Activated T-cell treated with anti-CD3 and anti-CD28 coated beads, Interleukin-2, amount 50 U/mL, for 72 hours (primary cell): ENCODE results near the gene GAK. TPM values are rescaled to one million over a fixed set of nuclear protein-coding genes. Genes with fewer than 3 reads are reported as not detected.

Source experiments
- ATAC-seq, 2 donors: fragments of 150-1000 bp; cut with Tn5 transposase; replicated peaks in 1 of 2; 2 replicates each; pipeline ENCODE4 v1.10.0; 2021; ENCODE audit warnings: moderate library complexity in 2 of 2, mild to moderate bottlenecking in 1 of 2
- DNase-seq, 2 donors: peaks; one replicate each; pipeline ENCODE4 v3.0.0; 2021 to 2022; ENCODE audit warnings: mixed read lengths in 1 of 2
- H3K27ac Mint-ChIP-seq: one replicate; pipeline ENCODE4 v1.8.0; 2022; ENCODE audit warnings: mild to moderate bottlenecking, moderate library complexity, mixed read lengths
- H3K27me3 Mint-ChIP-seq: one replicate; pipeline ENCODE4 v1.8.0; 2022; ENCODE audit warnings: low read depth, mixed read lengths
- H3K36me3 Mint-ChIP-seq, 2 donors: one replicate each; pipeline ENCODE4 v1.8.0; 2022; ENCODE audit warnings: mixed read lengths in 2 of 2, mild to moderate bottlenecking in 1 of 2; ENCODE audit not compliant: insufficient read depth in 2 of 2
- H3K4me1 Mint-ChIP-seq: one replicate; pipeline ENCODE4 v1.8.0; 2022; ENCODE audit warnings: low read depth, mixed read lengths
- H3K4me3 Mint-ChIP-seq, 2 donors: one replicate each; pipeline ENCODE4 v1.8.0; 2022; ENCODE audit warnings: mild to moderate bottlenecking in 2 of 2, mixed read lengths in 2 of 2, moderate library complexity in 2 of 2
- H3K9me3 Mint-ChIP-seq, 2 donors: one replicate each; pipeline ENCODE4 v1.8.0; 2022; ENCODE audit warnings: mixed read lengths in 2 of 2
- total RNA-seq, 2 donors: library from RNA; stranded (reverse); gene quantifications; one replicate each; pipeline ENCODE4 v1.2.3, GENCODE V29; 2022

The GAK gene
- total RNA-seq, 2 donors from 2014 or later, result 136 to 140 TPM

- Mint-ChIP-seq H3K9me3 (peaks cover 0 to 4% of the 10 kb centered on the region in 2 donors), H3K4me1 (no peaks in the 10 kb centered on the region), H3K27me3 (no peaks in the 10 kb centered on the region), H3K4me3 (no peak overlapping the region), H3K36me3 (peaks cover 5 to 19% of the 10 kb centered on the region in 2 donors), H3K27ac (no peak overlapping the region)
- DNase-seq, result no peak
- no peak for ATAC-seq
Measured at GRCh38 chr4:909821-910220, 22.3 kb downstream of the GAK start.

GRCh38 chr4:909131-909571 is 23.0 kb downstream of the GAK start:
- Mint-ChIP-seq H3K4me3 (no peak overlapping the region), H3K4me1 (no peaks in the 10 kb centered on the region), H3K36me3 (peaks cover 6 to 19% of the 10 kb centered on the region in 2 donors), H3K27ac (no peak overlapping the region), H3K9me3 (peaks cover 0 to 4% of the 10 kb centered on the region in 2 donors), H3K27me3 (no peaks in the 10 kb centered on the region)
- no peak for ATAC-seq
- DNase-seq, result no peak

- Mint-ChIP-seq H3K9me3 (peaks cover 0 to 4% of the 10 kb centered on the region in 2 donors), H3K27ac (no peak overlapping the region), H3K4me3 (no peak overlapping the region), H3K4me1 (no peaks in the 10 kb centered on the region), H3K36me3 (peaks cover 6 to 20% of the 10 kb centered on the region in 2 donors), H3K27me3 (no peaks in the 10 kb centered on the region)
- no peak for DNase-seq
- ATAC-seq, result no peak
Measured at GRCh38 chr4:907691-908425, 24.3 kb downstream of the GAK start.

GRCh38 chr4:907103-907400 is 25.1 kb downstream of the GAK start:
- no peak for ATAC-seq
- Mint-ChIP-seq H3K27me3 (no peaks in the 10 kb centered on the region), H3K36me3 (peaks cover 3 to 20% of the 10 kb centered on the region in 2 donors), H3K4me1 (no peaks in the 10 kb centered on the region), H3K9me3 (peaks cover 0 to 4% of the 10 kb centered on the region in 2 donors), H3K27ac (no peak overlapping the region), H3K4me3 (no peak overlapping the region)
- DNase-seq, result no peak

GRCh38 chr4:906339-907102 is 25.6 kb downstream of the GAK start:
- no peak for ATAC-seq
- no peak for DNase-seq
- H3K9me3 Mint-ChIP-seq, result peaks cover 0 to 4% of the 10 kb centered on the region in 2 donors
- no peaks in the 10 kb centered on the region for H3K27me3 Mint-ChIP-seq
- no peak overlapping the region for H3K4me3 Mint-ChIP-seq
- no peaks in the 10 kb centered on the region for H3K4me1 Mint-ChIP-seq
- no peak overlapping the region for H3K27ac Mint-ChIP-seq
- peaks cover 3 to 18% of the 10 kb centered on the region in 2 donors for H3K36me3 Mint-ChIP-seq

- ATAC-seq (no peak), DNase-seq (no peak)
- Mint-ChIP-seq H3K4me3 (no peak overlapping the region), H3K4me1 (no peaks in the 10 kb centered on the region), H3K9me3 (peaks cover 0 to 4% of the 10 kb centered on the region in 2 donors), H3K36me3 (peaks cover 3 to 14% of the 10 kb centered on the region in 2 donors), H3K27ac (no peak overlapping the region), H3K27me3 (no peaks in the 10 kb centered on the region)
Measured at GRCh38 chr4:905485-906338, 26.4 kb downstream of the GAK start.

GRCh38 chr4:903066-904046 is 28.8 kb downstream of the GAK start:
- H3K27me3 Mint-ChIP-seq, result no peaks in the 10 kb centered on the region
- H3K4me3 Mint-ChIP-seq, result no peak overlapping the region
- peaks cover 3 to 18% of the 10 kb centered on the region in 2 donors for H3K36me3 Mint-ChIP-seq
- ATAC-seq (no peak), DNase-seq (no peak)
- no peak overlapping the region for H3K27ac Mint-ChIP-seq
- peaks cover 0 to 4% of the 10 kb centered on the region in 2 donors for H3K9me3 Mint-ChIP-seq
- no peaks in the 10 kb centered on the region for H3K4me1 Mint-ChIP-seq

- no peak for DNase-seq
- peaks cover 0 to 4% of the 10 kb centered on the region in 2 donors for H3K9me3 Mint-ChIP-seq
- no peaks in the 10 kb centered on the region for H3K27me3 Mint-ChIP-seq
- peaks cover 2 to 13% of the 10 kb centered on the region in 2 donors for H3K36me3 Mint-ChIP-seq
- no peak overlapping the region for H3K27ac Mint-ChIP-seq
- no peak for ATAC-seq
- no peaks in the 10 kb centered on the region for H3K4me1 Mint-ChIP-seq
- no peak overlapping the region for H3K4me3 Mint-ChIP-seq
Measured at GRCh38 chr4:901192-901910, 30.8 kb downstream of the GAK start.

GRCh38 chr4:900721-901120 is 31.4 kb downstream of the GAK start:
- Mint-ChIP-seq H3K27ac (peak overlapping the region; percentile 85), H3K27me3 (no peaks in the 10 kb centered on the region), H3K4me1 (no peaks in the 10 kb centered on the region), H3K36me3 (peaks cover 2 to 11% of the 10 kb centered on the region in 2 donors), H3K4me3 (no peak overlapping the region), H3K9me3 (peaks cover 0 to 2% of the 10 kb centered on the region in 2 donors)
- no peak for ATAC-seq
- no peak for DNase-seq

GRCh38 chr4:900073-900472 is 32.0 kb downstream of the GAK start:
- Mint-ChIP-seq H3K9me3 (no peaks in the 10 kb centered on the region), H3K27ac (no peak overlapping the region), H3K4me3 (no peak overlapping the region), H3K4me1 (no peaks in the 10 kb centered on the region), H3K27me3 (no peaks in the 10 kb centered on the region), H3K36me3 (peaks cover 2 to 9% of the 10 kb centered on the region in 2 donors)
- DNase-seq (no peak), ATAC-seq (no peak)

GRCh38 chr4:899556-899906 is 32.6 kb downstream of the GAK start:
- Mint-ChIP-seq H3K36me3 (peaks cover 0 to 9% of the 10 kb centered on the region in 2 donors), H3K4me3 (no peak overlapping the region), H3K27me3 (no peaks in the 10 kb centered on the region), H3K27ac (peak overlapping the region; percentile 51), H3K9me3 (no peaks in the 10 kb centered on the region), H3K4me1 (no peaks in the 10 kb centered on the region)
- no peak for ATAC-seq
- DNase-seq, result no peak
